GM12892 (cell line): Measurements from ENCODE around the gene SNRNP35.

Experiments used
- POLR2A ChIP-seq: IDR thresholded peaks from 2 replicates; pipeline ENCODE4 v1.6.1; 2011; ENCODE audit warnings: low read depth, low read length, control low read depth
- TAF1 ChIP-seq: IDR thresholded peaks from 2 replicates; pipeline ENCODE4 v1.6.1; 2011; ENCODE audit warnings: low read depth, mild to moderate bottlenecking, control low read depth, low read length, borderline replicate concordance

DNA sequence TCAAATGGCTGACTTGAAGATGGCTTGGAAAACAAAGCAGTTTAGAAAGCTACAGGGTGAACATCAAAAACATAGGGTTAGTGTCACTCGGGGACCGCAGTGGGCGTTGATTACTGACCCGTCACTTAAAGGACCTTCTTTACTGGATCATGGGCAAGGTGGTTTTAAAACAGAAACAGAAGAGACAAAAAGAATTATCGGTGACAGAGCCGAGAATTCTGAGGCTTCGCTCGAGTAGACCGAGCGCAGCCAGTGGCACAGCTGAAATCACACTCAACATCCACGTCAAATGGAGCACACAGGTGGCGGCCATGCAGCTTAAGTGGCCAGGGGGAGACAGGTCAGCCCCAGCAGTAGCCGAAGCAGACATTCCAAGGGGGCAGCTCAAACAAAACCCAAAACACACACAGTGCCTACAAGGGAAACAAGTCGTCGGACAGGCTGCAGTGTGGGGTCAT lies 17.3 kb downstream of the SNRNP35 start:
- no peak for TF ChIP-seq POLR2A
- no peak for TF ChIP-seq TAF1
